Mucosa of descending colon (tissue), 3 donors: ENCODE results near the gene EXOC6. TPM values are rescaled to one million over a fixed set of nuclear protein-coding genes. Genes with fewer than 3 reads are reported as not detected.

ENCODE experiments used
- ATAC-seq: fragments of 200-7000 bp; cut with Tn5 transposase; one replicate; pipeline ENCODE4 v1.9.1; 2020; ENCODE audit warnings: mild to moderate bottlenecking, moderate library complexity
- DNase-seq, 3 donors: peaks; one replicate each; pipeline ENCODE4 v3.0.0-alpha.2; 2020
- H3K36me3 ChIP-seq: fragments of 200-600 bp; one replicate; pipeline ENCODE4 v1.8.0; 2021; ENCODE audit warnings: low read depth, mild to moderate bottlenecking
- H3K4me1 ChIP-seq: fragments of 200-600 bp; one replicate; pipeline ENCODE4 v1.8.0; 2021; ENCODE audit warnings: low read depth, mild to moderate bottlenecking
- H3K4me3 ChIP-seq: fragments of 200-600 bp; one replicate; pipeline ENCODE4 v1.8.0; 2021; ENCODE audit warnings: mild to moderate bottlenecking
- H3K9me3 ChIP-seq: fragments of 200-600 bp; one replicate; pipeline ENCODE4 v1.8.0; 2021; ENCODE audit warnings: mild to moderate bottlenecking
- intact Hi-C, 2 donors: fragments of 100-400 bp; cut with DNase I in 1 of 2; cut with micrococcal nuclease in 1 of 2; formaldehyde crosslinking; loops; one replicate each; pipeline versions ENCODE4 v1.11.0 to v1.11.1; 2022; cut with DNase I, micrococcal nuclease
- total RNA-seq, 3 donors: library from RNA; stranded (reverse); fragmentation: NEBNext Ultra II Directional in 2 of 3; extraction: Animal tissue kit (Norgen Biotek cat#: 25700) in 2 of 3; gene quantifications; one replicate each; pipeline versions ENCODE4 v1.2.1 to v1.2.4, GENCODE V29; 2021 to 2023
- TF ChIP-seq, protein P1 (sequence below): fragments of 200-600 bp; IDR thresholded peaks from one replicate; pipeline ENCODE4 v1.8.0; 2022; ENCODE audit warnings: antibody characterized with exemption, mild to moderate bottlenecking
- donor health status: DM: no; HTN: no; CAD: no; lungs with moderate emphysema.
- donor health status: DM: no; HTN: no; CAD: no.
- donor health status: DM: no; HTN: yes; CAD: no.

The EXOC6 gene
- total RNA-seq, 3 donors from 2014 or later = 12.7 to 13.9 (median 13.1) TPM

DNA sequence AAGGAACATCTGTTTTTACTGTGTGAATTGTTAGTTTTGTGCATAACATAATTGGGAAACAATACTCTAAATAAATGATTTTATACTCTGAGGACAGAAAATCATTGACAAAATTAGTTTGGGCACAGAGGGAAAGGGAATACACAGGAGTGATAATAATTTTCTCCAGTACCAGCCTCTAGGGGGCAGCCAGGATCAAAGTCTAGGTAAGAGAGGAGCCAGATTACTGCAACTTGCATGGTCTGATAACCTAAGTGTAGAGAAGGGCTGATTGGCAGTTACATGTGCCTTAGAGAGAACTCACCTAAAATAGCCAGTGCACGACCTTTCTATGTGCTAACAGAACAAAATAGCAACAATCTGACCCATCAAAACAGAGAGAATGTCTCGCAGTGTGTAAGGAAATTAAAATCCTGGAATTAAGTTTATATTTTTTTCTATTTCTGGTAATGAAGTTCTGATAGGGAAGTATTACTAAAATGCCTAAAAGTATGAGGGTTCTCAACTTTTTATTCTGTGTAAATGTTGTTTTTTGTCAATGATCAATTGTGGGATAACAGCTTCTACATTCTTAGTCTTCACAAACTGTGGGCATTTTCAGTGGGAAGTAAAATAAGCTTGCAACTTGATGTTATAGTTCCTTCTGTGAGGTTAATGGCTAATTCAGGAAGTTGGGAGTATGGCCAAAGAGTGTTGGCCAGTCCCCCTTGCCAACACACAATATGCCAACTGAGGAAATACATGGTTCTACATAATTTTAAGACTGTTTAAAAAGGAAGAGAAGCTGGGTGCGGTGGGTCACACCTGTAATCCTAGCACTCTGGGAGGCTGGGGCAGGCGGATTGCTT is 66.4 kb downstream of the EXOC6 start:
- peak in 1 of 3 donors; percentile 77 for DNase-seq
- no peak overlapping the region for H3K4me3 ChIP-seq
- TF ChIP-seq, protein P1, sequence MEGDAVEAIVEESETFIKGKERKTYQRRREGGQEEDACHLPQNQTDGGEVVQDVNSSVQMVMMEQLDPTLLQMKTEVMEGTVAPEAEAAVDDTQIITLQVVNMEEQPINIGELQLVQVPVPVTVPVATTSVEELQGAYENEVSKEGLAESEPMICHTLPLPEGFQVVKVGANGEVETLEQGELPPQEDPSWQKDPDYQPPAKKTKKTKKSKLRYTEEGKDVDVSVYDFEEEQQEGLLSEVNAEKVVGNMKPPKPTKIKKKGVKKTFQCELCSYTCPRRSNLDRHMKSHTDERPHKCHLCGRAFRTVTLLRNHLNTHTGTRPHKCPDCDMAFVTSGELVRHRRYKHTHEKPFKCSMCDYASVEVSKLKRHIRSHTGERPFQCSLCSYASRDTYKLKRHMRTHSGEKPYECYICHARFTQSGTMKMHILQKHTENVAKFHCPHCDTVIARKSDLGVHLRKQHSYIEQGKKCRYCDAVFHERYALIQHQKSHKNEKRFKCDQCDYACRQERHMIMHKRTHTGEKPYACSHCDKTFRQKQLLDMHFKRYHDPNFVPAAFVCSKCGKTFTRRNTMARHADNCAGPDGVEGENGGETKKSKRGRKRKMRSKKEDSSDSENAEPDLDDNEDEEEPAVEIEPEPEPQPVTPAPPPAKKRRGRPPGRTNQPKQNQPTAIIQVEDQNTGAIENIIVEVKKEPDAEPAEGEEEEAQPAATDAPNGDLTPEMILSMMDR = no peak
- H3K9me3 ChIP-seq = no peaks in the 10 kb centered on the region
- peak; percentile 76 for ATAC-seq
- no peaks in the 10 kb centered on the region for H3K36me3 ChIP-seq
- no peaks in the 10 kb centered on the region for H3K4me1 ChIP-seq
- intact Hi-C loops = no loop called here

- intact Hi-C loops = no loop called here
- no peak for ATAC-seq
- H3K4me1 ChIP-seq = no peaks in the 10 kb centered on the region
- H3K36me3 ChIP-seq = no peaks in the 10 kb centered on the region
- H3K9me3 ChIP-seq = no peaks in the 10 kb centered on the region
- H3K4me3 ChIP-seq = no peak overlapping the region
- TF ChIP-seq, protein P1 = no peak
- DNase-seq = no peak
Observed at GRCh38 chr10:92915892-92916291, 67.6 kb downstream of the EXOC6 start.

- TF ChIP-seq, protein P1 = no peak
- H3K9me3 ChIP-seq = no peaks in the 10 kb centered on the region
- no peak for DNase-seq
- ATAC-seq = no peak
- H3K4me1 ChIP-seq = no peaks in the 10 kb centered on the region
- intact Hi-C loops = no loop called here
- no peaks in the 10 kb centered on the region for H3K36me3 ChIP-seq
- H3K4me3 ChIP-seq = no peak overlapping the region
Observed at GRCh38 chr10:92916433-92916832, 68.1 kb downstream of the EXOC6 start.

DNA sequence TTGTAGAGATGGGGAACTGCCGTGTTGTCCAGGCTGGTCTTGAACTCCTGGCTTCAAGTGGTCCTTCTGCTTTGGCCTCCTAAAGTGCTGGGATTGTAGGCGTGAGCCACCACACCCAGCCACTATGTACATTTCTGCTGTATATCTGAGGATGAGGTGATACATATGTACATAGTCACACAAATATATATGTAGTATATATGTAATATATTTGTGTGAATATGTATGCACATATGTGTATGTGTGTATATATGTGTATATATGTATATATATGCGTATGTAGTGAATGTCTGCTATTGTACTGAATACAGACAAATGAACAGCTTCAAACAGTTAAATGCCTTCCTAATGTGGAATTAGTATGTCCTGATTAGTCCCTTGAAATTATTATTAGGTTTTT is 70.3 kb downstream of the EXOC6 start:
- no peaks in the 10 kb centered on the region for H3K4me1 ChIP-seq
- TF ChIP-seq, protein P1 = no peak
- ATAC-seq (no peak), DNase-seq (no peak)
- H3K4me3 ChIP-seq = no peak overlapping the region
- H3K36me3 ChIP-seq = no peaks in the 10 kb centered on the region
- intact Hi-C loops = no loop called here
- no peaks in the 10 kb centered on the region for H3K9me3 ChIP-seq

DNA sequence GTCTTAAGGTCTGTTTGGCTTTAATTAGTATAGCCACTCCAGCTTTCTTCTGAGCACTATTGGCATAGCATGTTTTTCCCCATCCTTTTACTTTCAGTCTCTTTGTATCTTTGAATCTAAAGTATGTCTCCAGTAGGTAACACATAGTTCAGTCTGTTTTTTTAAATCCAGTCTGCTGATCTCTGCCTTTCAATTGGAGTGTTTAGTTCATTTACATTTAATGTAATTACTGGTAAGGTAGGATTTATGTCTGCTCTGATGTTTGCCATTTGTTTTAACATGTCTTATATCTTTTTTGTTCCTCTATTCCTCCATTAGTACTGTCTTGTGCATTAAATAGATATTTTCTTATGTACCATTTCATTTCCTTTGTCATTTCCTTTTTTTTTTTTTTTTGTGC is 72.5 kb downstream of the EXOC6 start:
- DNase-seq (no peak), ATAC-seq (no peak)

More for the DNA sequence above, 72.5 kb downstream of the EXOC6 start:
- Histone ChIP-seq H3K4me3 (no peak overlapping the region), H3K9me3 (no peaks in the 10 kb centered on the region), H3K4me1 (no peaks in the 10 kb centered on the region), H3K36me3 (no peaks in the 10 kb centered on the region)
- intact Hi-C loops = no loop called here
- TF ChIP-seq, protein P1 = no peak
